C4-2B (cell line): ENCODE results near the gene WTAP.

Source experiments
- H3K27ac ChIP-seq: fragments of 450-650 bp; 2 replicates; pipeline ENCODE4 v1.5.1; 2017
- CTCF ChIP-seq: fragments of 450-650 bp; conservative IDR thresholded peaks from 2 replicates; pipeline ENCODE4 v1.5.1; 2017; ENCODE audit warnings: mild to moderate bottlenecking
- ZFX ChIP-seq: fragments of 450-650 bp; IDR thresholded peaks from 2 replicates; pipeline ENCODE4 v1.6.1; 2017

The WTAP gene

GRCh38 chr6:159761129-159761872, 34.0 kb downstream of the WTAP start:
- no peak for TF ChIP-seq ZFX
- TF ChIP-seq CTCF = no peak
- H3K27ac ChIP-seq = peak overlapping the region; percentile 87

GRCh38 chr6:159761873-159762680, 34.8 kb downstream of the WTAP start, which contains the start of gene ACAT2:
ACAT2 (plus strand) TSS chr6:159762045; CDS start chr6:159762088, 43 bp downstream.
- H3K27ac ChIP-seq = peak within 1 kb of the TSS; percentile 87
- TF ChIP-seq CTCF (no peak), ZFX (0 out of 2 replicates have a peak, but pooled peaks have one; percentile 13)

GRCh38 chr6:159762681-159763293, 35.5 kb downstream of the WTAP start:
- TF ChIP-seq ZFX = no peak
- TF ChIP-seq CTCF = no peak

GRCh38 chr6:159766906-159767305, 39.6 kb downstream of the WTAP start:
- TF ChIP-seq CTCF (no peak), ZFX (no peak)
- no peak overlapping the region for H3K27ac ChIP-seq

More at GRCh38 chr6:159762681-159763293, 35.5 kb downstream of the WTAP start:
- peak overlapping the region; percentile 87 for H3K27ac ChIP-seq

- H3K27ac ChIP-seq = no peak overlapping the region
- TF ChIP-seq CTCF (no peak), ZFX (no peak)
These were observed 42.2 kb downstream of the WTAP start for GRCh38 chr6:159769470-159769869.

GRCh38 chr6:159772196-159772595, 44.9 kb downstream of the WTAP start:
- TF ChIP-seq CTCF (no peak), ZFX (no peak)
- no peak overlapping the region for H3K27ac ChIP-seq
